ENCODE data around the gene GRPEL1.

Gene GRPEL1

GRCh38 chr4:7045961-7046921, 21.6 kb downstream of the GRPEL1 start:
- DNase-seq (ENCODE audit: low read depth in 2 of 3, low spot score in 2 of 3) = no peak

GRCh38 chr4:7045553-7045952, 22.3 kb downstream of the GRPEL1 start:
- no peak for DNase-seq (ENCODE audit: low read depth in 2 of 3, low spot score in 2 of 3)

GRCh38 chr4:7044137-7044930, 23.5 kb downstream of the GRPEL1 start:
- DNase-seq (ENCODE audit: low read depth in 2 of 3, low spot score in 2 of 3) = no peak

- DNase-seq (ENCODE audit: low read depth in 2 of 3, low spot score in 2 of 3) = peak; percentile 30 to 40 (median 40)
Observed at GRCh38 chr4:7043284-7044136, 24.4 kb downstream of the GRPEL1 start, which contains the start of gene TADA2B. TADA2B (plus strand) TSS chr4:7043372; CDS start chr4:7043580, 208 bp downstream.

- DNase-seq (ENCODE audit: low read depth in 2 of 3, low spot score in 2 of 3) = peak; percentile 82 to 96 (median 93)
Observed at GRCh38 chr4:7042503-7043283, 25.2 kb downstream of the GRPEL1 start.

GRCh38 chr4:7041801-7042502, 25.9 kb downstream of the GRPEL1 start:
- DNase-seq (ENCODE audit: low read depth in 2 of 3, low spot score in 2 of 3) = no peak

- DNase-seq (ENCODE audit: low read depth in 2 of 3, low spot score in 2 of 3) = no peak
Observed at GRCh38 chr4:7041246-7041645, 26.6 kb downstream of the GRPEL1 start.

GRCh38 chr4:7040765-7041164, 27.1 kb downstream of the GRPEL1 start:
- DNase-seq (ENCODE audit: low read depth in 2 of 3, low spot score in 2 of 3) = no peak

- DNase-seq (ENCODE audit: low read depth in 2 of 3, low spot score in 2 of 3) = no peak
Observed at GRCh38 chr4:7037425-7037824, 30.4 kb downstream of the GRPEL1 start.

- no peak for DNase-seq (ENCODE audit: low read depth in 2 of 3, low spot score in 2 of 3)
Observed at GRCh38 chr4:7034262-7035081, 33.4 kb downstream of the GRPEL1 start.

- no peak for DNase-seq (ENCODE audit: low read depth in 2 of 3, low spot score in 2 of 3)
Observed at GRCh38 chr4:7032596-7032995, 35.3 kb downstream of the GRPEL1 start.

- DNase-seq (ENCODE audit: low read depth in 2 of 3, low spot score in 2 of 3) = no peak
Observed at GRCh38 chr4:7031558-7032449, 36.1 kb downstream of the GRPEL1 start.

GRCh38 chr4:7030856-7031255, 37.0 kb downstream of the GRPEL1 start:
- DNase-seq (ENCODE audit: low read depth in 2 of 3, low spot score in 2 of 3) = no peak

GRCh38 chr4:7029921-7030320, 37.9 kb downstream of the GRPEL1 start:
- DNase-seq (ENCODE audit: low read depth in 2 of 3, low spot score in 2 of 3) = no peak

- DNase-seq (ENCODE audit: low read depth in 2 of 3, low spot score in 2 of 3) = no peak
Observed at GRCh38 chr4:7029212-7029611, 38.7 kb downstream of the GRPEL1 start.

- DNase-seq (ENCODE audit: low read depth in 2 of 3, low spot score in 2 of 3) = no peak
Observed at GRCh38 chr4:7027913-7028312, 40.0 kb downstream of the GRPEL1 start.

GRCh38 chr4:7027284-7027683, 40.6 kb downstream of the GRPEL1 start:
- no peak for DNase-seq (ENCODE audit: low read depth in 2 of 3, low spot score in 2 of 3)

GRCh38 chr4:7026107-7026506, 41.8 kb downstream of the GRPEL1 start:
- DNase-seq (ENCODE audit: low read depth in 2 of 3, low spot score in 2 of 3) = no peak

Data from activated CD8-positive, alpha-beta memory T cell treated with anti-CD3 and anti-CD28 coated beads for 48 hours (primary cell).